ENCODE results near the gene BCL2.
"Not testable (repeated sequence)": the region's sequence is repeated elsewhere in the genome, so short reads cannot be mapped to it uniquely, and the experiment has no call there.

BCL2 gene

GRCh38 chr18:63213936-63214671 is 105.5 kb downstream of the BCL2 start:
- no peak for TF ChIP-seq TAF1 (IDR thresholded peaks at IDR 0.05; ENCODE audit: borderline replicate concordance, low read depth, low read length)
- no peak for TF ChIP-seq POLR2AphosphoS5 (IDR thresholded peaks at IDR 0.05; ENCODE audit: low read depth, low read length)
- no peak for TF ChIP-seq POLR2A (IDR thresholded peaks at IDR 0.05; ENCODE audit: low read depth, low read length)
- peak; percentile 33 for FAIRE-seq
- DNase-seq (ENCODE audit: insufficient read length), result no peak

DNA sequence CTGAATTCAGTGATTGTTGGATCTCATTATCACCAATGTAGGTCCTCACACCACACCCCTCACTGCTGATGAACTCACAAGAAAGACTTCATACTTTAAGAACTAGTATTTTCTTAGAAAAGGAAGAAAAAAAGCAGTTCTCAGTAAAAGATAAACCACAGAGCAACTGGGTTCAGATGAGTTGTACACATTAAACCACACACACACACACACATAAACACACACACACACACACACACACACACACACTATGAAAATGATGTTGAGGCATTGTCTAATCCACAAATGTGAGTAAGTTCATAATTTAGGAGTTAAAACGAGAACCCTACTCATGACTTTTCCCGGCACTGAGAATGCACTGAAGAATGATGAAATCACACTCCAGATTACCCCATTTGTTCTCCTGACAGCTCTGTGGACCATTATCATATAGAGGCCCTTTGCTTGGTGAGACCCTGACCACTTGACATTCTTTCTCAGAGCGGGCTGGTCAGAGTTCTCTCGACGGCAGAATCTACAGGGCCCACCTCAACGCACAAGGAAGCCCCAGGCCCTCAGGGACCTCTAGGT is 106.2 kb downstream of the BCL2 start:
- DNase-seq (ENCODE audit: insufficient read length), result no peak

DNA sequence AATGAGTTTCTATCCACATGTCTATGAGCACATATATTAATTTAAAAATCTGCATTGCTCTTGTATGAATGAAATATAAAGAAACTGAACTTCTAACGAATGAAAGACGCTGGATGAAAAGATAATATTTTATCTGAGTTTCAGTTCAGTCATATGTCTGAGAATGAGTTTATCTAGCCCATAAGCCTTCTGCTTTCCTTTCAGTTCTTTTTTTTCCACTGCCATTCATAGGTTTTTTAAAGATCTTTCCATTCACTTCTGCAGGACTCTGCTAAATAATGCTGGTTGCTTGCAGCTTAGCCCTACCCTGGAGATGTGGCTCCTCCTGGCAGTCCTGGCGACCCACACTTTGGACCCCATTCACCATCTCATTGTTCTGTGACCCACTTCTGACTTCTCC is 109.0 kb downstream of the BCL2 start:
- FAIRE-seq (no peak), DNase-seq (ENCODE audit: insufficient read length) (no peak)
- TF ChIP-seq POLR2A (IDR thresholded peaks at IDR 0.05; ENCODE audit: low read depth, low read length) (no peak), POLR2AphosphoS5 (IDR thresholded peaks at IDR 0.05; ENCODE audit: low read depth, low read length) (no peak), TAF1 (IDR thresholded peaks at IDR 0.05; ENCODE audit: borderline replicate concordance, low read depth, low read length) (no peak)

More for the DNA sequence above, 106.2 kb downstream of the BCL2 start:
- TF ChIP-seq POLR2A (IDR thresholded peaks at IDR 0.05; ENCODE audit: low read depth, low read length) (no peak), POLR2AphosphoS5 (IDR thresholded peaks at IDR 0.05; ENCODE audit: low read depth, low read length) (no peak), TAF1 (IDR thresholded peaks at IDR 0.05; ENCODE audit: borderline replicate concordance, low read depth, low read length) (no peak)
- peak; percentile 46 for FAIRE-seq

DNA sequence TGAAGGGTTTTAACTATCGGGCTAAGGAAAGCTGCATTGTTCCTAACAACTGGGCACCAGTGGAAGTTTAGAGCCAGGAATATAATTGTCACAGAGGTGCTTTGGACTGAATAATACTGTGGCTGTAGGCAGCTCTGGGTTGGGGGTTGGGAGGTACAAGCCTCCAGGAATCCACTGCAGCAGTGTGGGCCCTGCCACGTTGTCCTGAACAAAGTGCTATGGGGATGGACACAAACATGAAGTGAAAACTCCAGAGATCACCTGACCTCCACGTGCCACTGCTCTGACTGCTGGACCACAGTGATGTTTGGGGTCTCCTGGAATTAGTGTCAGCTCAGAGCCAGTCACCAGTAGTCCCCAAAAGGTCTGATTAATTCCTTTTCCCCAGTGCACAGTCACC is 110.9 kb downstream of the BCL2 start:
- TF ChIP-seq TAF1 (IDR thresholded peaks at IDR 0.05; ENCODE audit: borderline replicate concordance, low read depth, low read length) (no peak), POLR2A (IDR thresholded peaks at IDR 0.05; ENCODE audit: low read depth, low read length) (no peak), POLR2AphosphoS5 (IDR thresholded peaks at IDR 0.05; ENCODE audit: low read depth, low read length) (no peak)
- DNase-seq (ENCODE audit: insufficient read length), result no peak
- FAIRE-seq, result peak; percentile 44

GRCh38 chr18:63207835-63208234 is 111.7 kb downstream of the BCL2 start:
- no peak for TF ChIP-seq TAF1 (IDR thresholded peaks at IDR 0.05; ENCODE audit: borderline replicate concordance, low read depth, low read length)
- TF ChIP-seq POLR2A (IDR thresholded peaks at IDR 0.05; ENCODE audit: low read depth, low read length), result no peak
- TF ChIP-seq POLR2AphosphoS5 (IDR thresholded peaks at IDR 0.05; ENCODE audit: low read depth, low read length), result no peak
- FAIRE-seq, result peak; percentile 64
- DNase-seq (ENCODE audit: insufficient read length), result no peak

- DNase-seq (ENCODE audit: insufficient read length) (no peak), FAIRE-seq (peak; percentile 95)
- TF ChIP-seq POLR2AphosphoS5 (IDR thresholded peaks at IDR 0.05; ENCODE audit: low read depth, low read length) (0 out of 2 replicates have a peak, but pooled peaks have one; percentile 2), POLR2A (IDR thresholded peaks at IDR 0.05; ENCODE audit: low read depth, low read length) (no peak), TAF1 (IDR thresholded peaks at IDR 0.05; ENCODE audit: borderline replicate concordance, low read depth, low read length) (no peak)
These were observed 112.3 kb downstream of the BCL2 start for GRCh38 chr18:63207143-63207790.

- FAIRE-seq (peak; percentile 84), DNase-seq (ENCODE audit: insufficient read length) (no peak)
- TF ChIP-seq POLR2A (IDR thresholded peaks at IDR 0.05; ENCODE audit: low read depth, low read length) (no peak), TAF1 (IDR thresholded peaks at IDR 0.05; ENCODE audit: borderline replicate concordance, low read depth, low read length) (no peak), POLR2AphosphoS5 (IDR thresholded peaks at IDR 0.05; ENCODE audit: low read depth, low read length) (0 out of 2 replicates have a peak, but pooled peaks have one; percentile 5)
These were observed 113.0 kb downstream of the BCL2 start for GRCh38 chr18:63206433-63207142.

- DNase-seq (ENCODE audit: insufficient read length), result no peak
- TF ChIP-seq TAF1 (IDR thresholded peaks at IDR 0.05; ENCODE audit: borderline replicate concordance, low read depth, low read length), result no peak
- no peak for TF ChIP-seq POLR2A (IDR thresholded peaks at IDR 0.05; ENCODE audit: low read depth, low read length)
- TF ChIP-seq POLR2AphosphoS5 (IDR thresholded peaks at IDR 0.05; ENCODE audit: low read depth, low read length), result no peak
- no peak for FAIRE-seq
These were observed 113.7 kb downstream of the BCL2 start for GRCh38 chr18:63205791-63206252.

DNA sequence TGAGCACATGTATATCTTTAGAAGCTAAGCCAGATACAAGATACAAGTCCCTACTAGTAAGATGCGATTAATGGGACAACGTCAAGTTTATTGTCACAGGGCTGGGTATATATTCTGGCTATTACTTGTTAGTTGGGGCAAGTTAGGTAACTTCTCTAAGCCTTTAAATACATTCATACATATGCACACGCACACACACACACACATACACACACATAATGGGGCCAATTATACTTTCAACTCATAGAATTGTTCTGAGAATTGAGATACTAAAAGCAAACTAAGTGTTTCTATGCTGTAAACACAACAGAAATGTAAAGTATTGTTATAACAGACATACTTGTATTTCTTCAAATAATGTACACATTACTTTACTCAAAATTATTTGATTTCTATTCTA is 116.1 kb downstream of the BCL2 start:
- DNase-seq (ENCODE audit: insufficient read length) (no peak), FAIRE-seq (peak; percentile 51)
- TF ChIP-seq POLR2AphosphoS5 (IDR thresholded peaks at IDR 0.05; ENCODE audit: low read depth, low read length), result no peak
- TF ChIP-seq POLR2A (IDR thresholded peaks at IDR 0.05; ENCODE audit: low read depth, low read length), result no peak
- TF ChIP-seq TAF1 (IDR thresholded peaks at IDR 0.05; ENCODE audit: borderline replicate concordance, low read depth, low read length), result no peak

- TF ChIP-seq POLR2AphosphoS5 (IDR thresholded peaks at IDR 0.05; ENCODE audit: low read depth, low read length) (no peak), POLR2A (IDR thresholded peaks at IDR 0.05; ENCODE audit: low read depth, low read length) (no peak)
- DNase-seq (ENCODE audit: insufficient read length) (no peak), FAIRE-seq (no peak)
These were observed 116.7 kb downstream of the BCL2 start for GRCh38 chr18:63202828-63203227.

- not testable (repeated sequence) for FAIRE-seq; DNase-seq (ENCODE audit: insufficient read length)
These were observed 118.1 kb downstream of the BCL2 start for GRCh38 chr18:63201456-63201855.

Measured in GM12892 (cell line).